Epithelial cell of esophagus (primary cell): ENCODE data around the gene LPXN.

Experiments used
- DNase-seq: peaks from one replicate; pipeline ENCODE4 v3.0.0; 2010; ENCODE audit warnings: low read depth
- H3K4me3 ChIP-seq: 2 replicates; pipeline ENCODE4 v1.5.1; 2011; ENCODE audit warnings: mild to moderate bottlenecking, low read length, control low read depth
- TF ChIP-seq, protein P1 (sequence below): IDR thresholded peaks from 2 replicates; pipeline ENCODE4 v1.5.1; 2011; ENCODE audit warnings: low read depth, mild to moderate bottlenecking, low read length, control low read depth, inconsistent platforms; ENCODE audit not compliant: insufficient read depth; ENCODE audit errors: missing control alignments

LPXN gene

DNA sequence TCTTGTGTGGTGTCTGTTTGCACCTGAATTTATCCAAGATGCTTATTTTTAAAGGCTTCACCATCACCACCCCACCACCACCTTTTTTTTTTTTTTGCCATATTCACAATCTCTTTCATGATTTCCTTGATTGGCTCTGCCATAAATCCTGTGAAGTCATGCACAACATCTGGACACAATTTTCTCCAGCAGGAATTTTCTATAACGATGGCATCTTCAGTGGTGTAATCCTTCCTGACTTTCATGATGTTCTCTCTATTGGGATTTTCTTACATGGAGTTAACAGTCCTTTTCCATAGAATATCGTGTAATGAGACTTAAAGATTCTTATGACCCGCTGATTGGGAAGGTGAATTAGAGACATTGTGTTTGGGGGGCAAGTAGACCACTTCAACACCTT, 21.0 kb upstream of the LPXN start:
- no peak overlapping the region for H3K4me3 ChIP-seq
- TF ChIP-seq, protein P1, sequence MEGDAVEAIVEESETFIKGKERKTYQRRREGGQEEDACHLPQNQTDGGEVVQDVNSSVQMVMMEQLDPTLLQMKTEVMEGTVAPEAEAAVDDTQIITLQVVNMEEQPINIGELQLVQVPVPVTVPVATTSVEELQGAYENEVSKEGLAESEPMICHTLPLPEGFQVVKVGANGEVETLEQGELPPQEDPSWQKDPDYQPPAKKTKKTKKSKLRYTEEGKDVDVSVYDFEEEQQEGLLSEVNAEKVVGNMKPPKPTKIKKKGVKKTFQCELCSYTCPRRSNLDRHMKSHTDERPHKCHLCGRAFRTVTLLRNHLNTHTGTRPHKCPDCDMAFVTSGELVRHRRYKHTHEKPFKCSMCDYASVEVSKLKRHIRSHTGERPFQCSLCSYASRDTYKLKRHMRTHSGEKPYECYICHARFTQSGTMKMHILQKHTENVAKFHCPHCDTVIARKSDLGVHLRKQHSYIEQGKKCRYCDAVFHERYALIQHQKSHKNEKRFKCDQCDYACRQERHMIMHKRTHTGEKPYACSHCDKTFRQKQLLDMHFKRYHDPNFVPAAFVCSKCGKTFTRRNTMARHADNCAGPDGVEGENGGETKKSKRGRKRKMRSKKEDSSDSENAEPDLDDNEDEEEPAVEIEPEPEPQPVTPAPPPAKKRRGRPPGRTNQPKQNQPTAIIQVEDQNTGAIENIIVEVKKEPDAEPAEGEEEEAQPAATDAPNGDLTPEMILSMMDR: no peak
- no peak for DNase-seq

DNA sequence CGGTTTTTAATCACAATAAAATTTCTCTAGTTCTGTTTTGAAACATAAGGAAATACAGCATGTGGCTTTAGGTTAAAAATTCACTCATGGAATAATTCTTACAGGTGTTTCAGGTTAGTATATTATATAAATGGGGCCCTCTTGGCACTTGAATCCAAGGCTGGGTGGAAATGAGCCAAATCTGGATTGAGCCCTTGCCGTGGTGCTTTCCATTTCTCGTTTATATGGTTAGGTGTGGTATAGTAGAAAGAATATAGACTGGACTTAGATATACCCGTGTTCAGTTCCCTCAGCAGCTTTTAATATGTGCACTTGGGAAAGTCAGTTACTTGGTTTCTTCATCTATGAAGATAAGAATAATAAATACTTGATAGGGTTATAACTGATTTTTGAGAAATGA, 19.2 kb upstream of the LPXN start:
- TF ChIP-seq, protein P1: no peak
- DNase-seq: no peak
- no peak overlapping the region for H3K4me3 ChIP-seq

DNA sequence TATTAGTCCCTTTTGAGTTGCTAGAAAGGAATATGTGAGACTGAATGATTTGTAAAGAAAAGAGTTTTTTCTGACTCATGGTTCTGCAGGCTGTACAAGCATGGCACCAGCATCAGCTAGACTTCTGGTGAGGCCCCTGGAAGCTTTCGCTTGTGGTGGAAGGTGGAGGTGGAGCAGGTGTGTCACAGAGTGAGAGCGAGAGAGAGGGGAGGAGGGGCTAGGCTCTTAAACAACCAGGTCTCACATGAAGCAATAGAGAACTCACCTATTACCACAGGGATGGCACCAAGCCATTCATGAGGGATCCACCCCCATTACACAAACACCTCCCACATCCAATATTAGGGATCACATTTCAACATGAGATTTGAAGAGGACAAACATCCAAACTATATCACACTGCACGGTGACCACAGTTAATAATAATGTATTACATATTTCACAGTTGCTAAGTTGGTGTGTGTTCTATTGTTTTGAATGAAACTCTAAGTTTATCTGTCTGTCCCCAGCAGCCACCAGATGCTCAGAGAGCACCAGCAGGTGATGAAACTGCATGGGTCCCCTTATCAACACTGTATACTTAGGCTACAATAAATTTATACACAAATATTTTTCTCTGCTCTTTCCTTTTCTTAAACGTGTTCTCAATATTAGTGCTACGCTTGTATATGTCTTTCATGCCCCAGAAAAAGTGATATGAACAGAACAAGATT, 17.3 kb upstream of the LPXN start:
- TF ChIP-seq, protein P1: no peak
- peak; percentile 61 for DNase-seq
- no peak overlapping the region for H3K4me3 ChIP-seq

DNA sequence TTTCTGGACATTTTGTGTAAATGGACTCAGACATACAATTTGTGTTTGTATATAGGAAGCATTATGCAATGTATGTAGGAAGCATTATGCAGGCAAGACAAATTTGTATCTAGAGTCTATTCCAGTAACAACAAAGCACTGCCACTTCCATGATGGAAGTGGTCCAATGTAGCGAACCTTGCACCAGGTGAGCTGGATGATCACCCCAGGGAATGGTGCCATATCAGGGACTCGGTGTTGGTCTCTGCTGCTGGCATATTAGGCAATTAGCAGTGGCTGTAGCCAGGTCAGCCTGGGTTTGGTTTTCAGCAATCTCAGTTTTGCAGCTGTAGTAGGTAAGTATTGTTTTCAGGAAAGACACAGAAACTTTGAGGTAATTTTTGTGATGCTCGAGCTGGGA, 16.0 kb upstream of the LPXN start:
- H3K4me3 ChIP-seq: no peak overlapping the region
- TF ChIP-seq, protein P1: no peak
- DNase-seq: no peak

DNA sequence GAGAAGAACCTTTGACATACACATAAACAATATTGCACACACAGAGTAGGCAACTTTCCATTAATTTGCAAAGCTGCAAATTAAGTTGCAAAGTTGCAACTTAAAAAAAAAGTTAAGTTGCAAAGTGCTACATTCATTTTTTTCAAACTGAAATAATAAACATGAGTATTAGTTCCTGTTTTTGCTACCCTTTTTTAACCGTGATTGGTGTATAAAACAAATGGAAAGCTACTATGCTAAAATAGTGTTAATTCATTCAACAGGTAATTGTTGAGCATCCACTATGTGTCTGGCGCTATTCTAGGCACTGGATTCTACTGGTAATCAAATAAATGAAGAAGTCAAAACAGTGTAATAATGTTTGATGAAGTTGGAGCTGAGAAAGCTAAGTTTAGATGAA, 11.3 kb upstream of the LPXN start:
- no peak overlapping the region for H3K4me3 ChIP-seq
- DNase-seq: no peak
- TF ChIP-seq, protein P1: no peak

DNA sequence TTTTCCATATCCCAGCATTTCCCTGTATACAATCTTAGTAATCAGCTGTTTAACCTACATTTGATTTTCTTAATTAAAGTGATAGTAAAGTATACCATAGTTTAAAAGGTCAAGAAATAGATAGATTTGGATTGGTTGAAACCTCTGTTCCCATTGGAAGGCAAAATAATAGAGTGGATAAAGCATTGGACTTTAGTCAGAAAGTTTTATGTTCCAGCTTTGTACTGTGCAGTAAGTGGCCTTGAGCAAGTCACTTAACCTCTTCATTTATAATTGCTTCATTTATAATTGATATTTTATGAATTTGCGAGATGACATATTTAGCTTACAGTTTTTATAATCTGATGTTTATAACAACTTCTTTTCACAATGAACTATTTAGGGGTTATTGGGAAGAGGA, 6.8 kb upstream of the LPXN start:
- no peak overlapping the region for H3K4me3 ChIP-seq
- TF ChIP-seq, protein P1: no peak
- DNase-seq: no peak

DNA sequence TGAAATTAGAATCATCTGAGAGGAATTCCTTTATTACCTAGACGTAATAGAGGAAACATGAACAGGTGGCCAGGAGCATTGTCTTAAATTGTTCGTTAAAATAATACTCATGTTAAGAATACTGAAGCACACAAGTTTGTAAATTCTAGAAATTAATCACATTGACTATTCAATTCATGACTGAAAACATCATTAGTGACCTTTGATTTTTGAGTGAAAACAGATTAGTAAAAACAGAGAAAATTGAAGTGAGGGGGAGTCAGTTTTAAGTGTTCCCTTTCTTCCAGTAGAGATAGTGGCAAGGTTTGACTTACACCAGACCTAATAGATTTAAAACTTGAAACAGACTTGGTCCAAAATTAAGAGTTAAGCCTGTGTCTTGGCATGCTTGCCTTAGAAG, 4.7 kb upstream of the LPXN start:
- TF ChIP-seq, protein P1: no peak
- DNase-seq: no peak
- peak overlapping the region; percentile 80 for H3K4me3 ChIP-seq
